NOMO-1 treated with dmso at 0.1 percent for 144 hours (cell line): Measurements from ENCODE around the gene DNAI2.

Experiments used
- DNase-seq: peaks from one replicate; lab custom pipeline; 2025; ENCODE audit not compliant: unreplicated experiment; lab: John Stamatoyannopoulos, UW

The DNAI2 gene

GRCh38 chr17:74274060-74274708 is at the start of gene DNAI2:
Gene DNAI2, plus strand, starts transcription at chr17:74274234. Its CDS starts 7,584 bp downstream, at chr17:74281818.
- no peak for DNase-seq

- DNase-seq: no peak
Measured at GRCh38 chr17:74224959-74225725, 48.9 kb upstream of the DNAI2 start.

GRCh38 chr17:74226252-74226651 is 47.8 kb upstream of the DNAI2 start:
- no peak for DNase-seq

GRCh38 chr17:74227271-74228080 is 46.6 kb upstream of the DNAI2 start:
- DNase-seq: no peak

- no peak for DNase-seq
Measured at GRCh38 chr17:74228306-74228978, 45.6 kb upstream of the DNAI2 start.

- no peak for DNase-seq
Measured at GRCh38 chr17:74230896-74231295, 43.1 kb upstream of the DNAI2 start.

GRCh38 chr17:74231928-74232907 is 41.8 kb upstream of the DNAI2 start:
- no peak for DNase-seq

GRCh38 chr17:74233937-74234336 is 40.1 kb upstream of the DNAI2 start:
- DNase-seq: no peak

- peak; percentile 16 for DNase-seq
Measured at GRCh38 chr17:74234486-74234885, 39.5 kb upstream of the DNAI2 start.

- DNase-seq: no peak
Measured at GRCh38 chr17:74235040-74235581, 38.9 kb upstream of the DNAI2 start.

- DNase-seq: no peak
Measured at GRCh38 chr17:74235911-74236371, 38.1 kb upstream of the DNAI2 start.

GRCh38 chr17:74237321-74237720 is 36.7 kb upstream of the DNAI2 start:
- DNase-seq: no peak

- peak; percentile 39 for DNase-seq
Measured at GRCh38 chr17:74239172-74239571, 34.9 kb upstream of the DNAI2 start.

- DNase-seq: no peak
Measured at GRCh38 chr17:74240618-74241205, 33.3 kb upstream of the DNAI2 start.

GRCh38 chr17:74241431-74241830 is 32.6 kb upstream of the DNAI2 start:
- no peak for DNase-seq

- DNase-seq: no peak
Measured at GRCh38 chr17:74241847-74242246, 32.2 kb upstream of the DNAI2 start.

GRCh38 chr17:74243013-74243755 is 30.9 kb upstream of the DNAI2 start:
- no peak for DNase-seq

GRCh38 chr17:74244128-74244527 is 29.9 kb upstream of the DNAI2 start:
- no peak for DNase-seq

- DNase-seq: no peak
Measured at GRCh38 chr17:74244548-74244947, 29.5 kb upstream of the DNAI2 start.
